ENCODE results near the gene TCEANC. TPM values are rescaled to one million over a fixed set of nuclear protein-coding genes. Genes with fewer than 3 reads are reported as not detected.
"Not testable (repeated sequence)": the region's sequence is repeated elsewhere in the genome, so short reads cannot be mapped to it uniquely, and the experiment has no call there.

The TCEANC gene
- polyA plus RNA-seq, 2 of the 4 experiments (the other 2 are of a cell fraction), result 0.81 to 2.7 TPM

- TF ChIP-seq CEBPB (IDR thresholded peaks at IDR 0.05) (no peak), NPAS2 (CRISPR knock-in tag; IDR thresholded peaks at IDR 0.05; ENCODE audit: borderline replicate concordance) (no peak), EHF (CRISPR knock-in tag; IDR thresholded peaks at IDR 0.05) (no peak), HOXB5 (CRISPR knock-in tag; IDR thresholded peaks at IDR 0.05) (no peak), HDAC2 (IDR thresholded peaks at IDR 0.05) (no peak), JUNB (IDR thresholded peaks at IDR 0.05) (no peak), RNF2 (IDR thresholded peaks at IDR 0.05; ENCODE audit: borderline replicate concordance, low read depth) (no peak), HMGXB4 (CRISPR knock-in tag; IDR thresholded peaks at IDR 0.05; ENCODE audit: borderline replicate concordance) (no peak), CHD2 (IDR thresholded peaks at IDR 0.05; ENCODE audit: low read length, partially characterized antibody) (no peak), JUN (IDR thresholded peaks at IDR 0.05) (no peak), SREBF2 (IDR thresholded peaks at IDR 0.05) (no peak), TP53 (CRISPR knock-in tag; IDR thresholded peaks at IDR 0.05) (no peak), CHD4 (IDR thresholded peaks at IDR 0.05; ENCODE audit: borderline replicate concordance) (no peak), CTCF (IDR thresholded peaks at IDR 0.05) (no peak)
- TF ChIP-seq, protein P1, sequence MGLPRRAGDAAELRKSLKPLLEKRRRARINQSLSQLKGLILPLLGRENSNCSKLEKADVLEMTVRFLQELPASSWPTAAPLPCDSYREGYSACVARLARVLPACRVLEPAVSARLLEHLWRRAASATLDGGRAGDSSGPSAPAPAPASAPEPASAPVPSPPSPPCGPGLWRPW (IDR thresholded peaks at IDR 0.05), result no peak
- H3K4me1 ChIP-seq, result peaks cover 15% of the 10 kb centered on the region
- peak overlapping the region in 1 of 2 experiments; percentile 72; a peak in 3 of 6 replicates for H3K27ac ChIP-seq
- DNase-seq (ENCODE audit: low read depth in 1 of 2, low spot score in 1 of 2) (no peak), ATAC-seq (no peak), FAIRE-seq (no peak)
- ChIA-PET CTCF (no interaction called here), POLR2A (interaction anchor here (0.9 kb wide), 1 partner anchor 67 kb away, joined by 3 read pairs; the partner anchor contains the start of gene OFD1)
- no peak overlapping the region for H3K4me2 ChIP-seq
- H3K4me3 ChIP-seq, result no peak overlapping the region
- no peaks in the 10 kb centered on the region for H3K9me3 ChIP-seq
Measured at GRCh38 chrX:13667919-13668318, 15.0 kb downstream of the TCEANC start.

- ChIA-PET CTCF (interaction anchor here (0.7 to 1.3 kb wide), 3 partner anchors 11 to 79 kb away, joined by 3 to 4 read pairs (median 3); no protein-coding TSS in a partner anchor), POLR2A (interaction anchor here (0.8 to 1.3 kb wide), 6 partner anchors 10 to 360 kb away, joined by 3 to 11 read pairs (median 6); partner anchors contain the start of genes GEMIN8, OFD1, RAB9A and TCEANC)
- H3K27ac ChIP-seq, result peak overlapping the region; percentile 65 to 82
- peaks cover 15% of the 10 kb centered on the region for H3K4me1 ChIP-seq
- ATAC-seq, result peak; percentile 87
- WGBS (ENCODE audit: missing lambda C conversion rate), result 3% methylated on average over 9 of the region's 9 CpGs
- peak in 1 of 2 experiments; percentile 75; a peak in 1 of 5 replicates for TF ChIP-seq EP300 (IDR thresholded peaks at IDR 0.05)
- TF ChIP-seq, protein P2, sequence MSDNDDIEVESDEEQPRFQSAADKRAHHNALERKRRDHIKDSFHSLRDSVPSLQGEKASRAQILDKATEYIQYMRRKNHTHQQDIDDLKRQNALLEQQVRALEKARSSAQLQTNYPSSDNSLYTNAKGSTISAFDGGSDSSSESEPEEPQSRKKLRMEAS (IDR thresholded peaks at IDR 0.05), result peak; percentile 62; the same call in 1 of the 2 replicates
- TF ChIP-seq RAD21 (conservative IDR thresholded peaks at IDR 0.05 in 1 of 2, IDR thresholded peaks at IDR 0.05 in 1 of 2), result no peak
- TF ChIP-seq HOXB13 (CRISPR knock-in tag; IDR thresholded peaks at IDR 0.05; ENCODE audit: low read depth), result peak; percentile 31; the same call in 1 of the 2 replicates
- no peak for TF ChIP-seq EHF (CRISPR knock-in tag; IDR thresholded peaks at IDR 0.05)
- TF ChIP-seq MAZ (IDR thresholded peaks at IDR 0.05; ENCODE audit: borderline replicate concordance, low read depth, low read length), result no peak
- no peak for TF ChIP-seq CHD4 (IDR thresholded peaks at IDR 0.05; ENCODE audit: borderline replicate concordance)
- TF ChIP-seq ZNF302 (CRISPR knock-in tag; IDR thresholded peaks at IDR 0.05), result no peak
- peak; percentile 31; the same call in 1 of the 2 replicates for TF ChIP-seq GATA3 (IDR thresholded peaks at IDR 0.05; ENCODE audit: borderline replicate concordance)
- no peak for TF ChIP-seq NFE2L2 (conservative IDR thresholded peaks at IDR 0.05; ENCODE audit: low read length)
- TF ChIP-seq RCOR1 (IDR thresholded peaks at IDR 0.05; ENCODE audit: low read depth, low read length), result no peak
- TF ChIP-seq FOSL2 (IDR thresholded peaks at IDR 0.05), result 0 out of 2 replicates have a peak, but pooled peaks have one; percentile 31
- peak; percentile 62 for TF ChIP-seq FOSL2 (CRISPR knock-in tag; IDR thresholded peaks at IDR 0.05)
- peak in 1 of 2 experiments; percentile 30; a peak in 1 of 4 replicates for TF ChIP-seq CEBPB (IDR thresholded peaks at IDR 0.05)
- no peak for TF ChIP-seq KDM5A (IDR thresholded peaks at IDR 0.05)
- TF ChIP-seq HOXA7 (CRISPR knock-in tag; IDR thresholded peaks at IDR 0.05), result no peak
- TF ChIP-seq JUN (IDR thresholded peaks at IDR 0.05), result peak in 1 of 2 experiments; percentile 38; a peak in 1 of 5 replicates
- H3K9me3 ChIP-seq, result no peaks in the 10 kb centered on the region
- H3K4me2 ChIP-seq, result peak overlapping the region; percentile 63
- H3K4me3 ChIP-seq, result peak overlapping the region; percentile 13; the same call in 1 of the 3 replicates
- peak; percentile 63 for FAIRE-seq
- DNase-seq (ENCODE audit: low read depth in 1 of 2, low spot score in 1 of 2), result peak; percentile 56 to 87
Measured at GRCh38 chrX:13669246-13669737, 16.4 kb downstream of the TCEANC start.

DNA sequence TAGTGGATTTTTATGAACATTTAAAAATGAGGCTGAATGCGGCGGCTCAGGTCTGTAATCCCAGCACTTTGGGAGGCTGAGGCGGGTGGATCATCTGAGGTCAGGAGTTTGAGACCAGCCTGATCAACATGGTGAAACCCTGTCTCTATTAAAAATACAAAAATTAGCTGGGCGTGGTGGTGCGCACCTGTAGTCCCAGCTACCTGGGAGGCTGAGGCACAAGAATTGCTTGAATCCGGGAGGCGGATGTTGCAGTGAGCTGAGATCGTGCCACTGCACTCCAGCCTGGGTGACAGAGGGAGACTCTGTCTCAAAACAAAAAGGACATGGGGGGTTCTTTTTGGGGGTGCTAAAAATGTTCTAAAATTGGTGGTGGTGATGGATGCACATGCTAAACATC, 16.8 kb downstream of the TCEANC start:
- DNase-seq (ENCODE audit: low read depth in 1 of 2, low spot score in 1 of 2); H3K9me3 ChIP-seq; ATAC-seq; H3K4me3 ChIP-seq; FAIRE-seq: not testable (repeated sequence)
- Histone ChIP-seq H3K27ac (peak overlapping the region; percentile 65 to 82), H3K4me2 (peak overlapping the region; percentile 63), H3K4me1 (peaks cover 15% of the 10 kb centered on the region)
- CTCF ChIA-PET, result interaction anchor here (0.7 to 1.3 kb wide), 3 partner anchors 11 to 78 kb away, joined by 3 to 4 read pairs (median 3); no protein-coding TSS in a partner anchor
- POLR2A ChIA-PET, result interaction anchor here (1.0 to 1.3 kb wide), 5 partner anchors 11 to 360 kb away, joined by 4 to 11 read pairs (median 7); partner anchors contain the start of genes GEMIN8, OFD1, RAB9A and TCEANC
- WGBS (ENCODE audit: missing lambda C conversion rate), result 93% methylated on average over 8 of the region's 8 CpGs

Measured in A549 (cell line).